ENCODE measurements around the gene FCN3. TPM values are rescaled to one million over a fixed set of nuclear protein-coding genes. Genes with fewer than 3 reads are reported as not detected.

FCN3 gene
- total RNA-seq, 2 donors from 2014 or later: 0.26 TPM; not detected in 1

GRCh38 chr1:27367160-27367650, 7.4 kb downstream of the FCN3 start:
- DNase-seq: no peak
- H3K4me1 Mint-ChIP-seq: peaks cover 12% of the 10 kb centered on the region
- Histone ChIP-seq H3K9me3 (ENCODE audit: control insufficient read depth, low read length) (no peaks in the 10 kb centered on the region), H3K9ac (ENCODE audit: extremely low read depth, low read length, poor library complexity, severe bottlenecking) (peak overlapping the region; percentile 57), H3K27me3 (ENCODE audit: control insufficient read depth, insufficient read depth, low read length, poor library complexity, severe bottlenecking) (no peaks in the 10 kb centered on the region), H3K36me3 (ENCODE audit: control insufficient read depth, insufficient read depth, low read length) (no peaks in the 10 kb centered on the region), H3K4me1 (ENCODE audit: control insufficient read depth, insufficient read depth, low read length) (no peaks in the 10 kb centered on the region), H3K4me3 (ENCODE audit: low read length) (peak overlapping the region; percentile 88), H3K27ac (ENCODE audit: low read depth, low read length) (peak overlapping the region; percentile 72)
- peaks cover 14% of the 10 kb centered on the region for H3K27me3 Mint-ChIP-seq (ENCODE audit: insufficient read depth)
- H3K9me3 Mint-ChIP-seq: no peaks in the 10 kb centered on the region
- peak overlapping the region; percentile 70 for H3K4me3 Mint-ChIP-seq
- no peak overlapping the region for H3K27ac Mint-ChIP-seq
- 45 to 46% methylated on average over 7 to 8 of the region's 8 CpGs for WGBS, 2 experiments (ENCODE audit: insufficient coverage in 1 of 2, insufficient read length in 1 of 2)
- TF ChIP-seq CTCF (conservative IDR thresholded peaks at IDR 0.05): no peak
- H3K36me3 Mint-ChIP-seq (ENCODE audit: low read depth): no peaks in the 10 kb centered on the region

DNA sequence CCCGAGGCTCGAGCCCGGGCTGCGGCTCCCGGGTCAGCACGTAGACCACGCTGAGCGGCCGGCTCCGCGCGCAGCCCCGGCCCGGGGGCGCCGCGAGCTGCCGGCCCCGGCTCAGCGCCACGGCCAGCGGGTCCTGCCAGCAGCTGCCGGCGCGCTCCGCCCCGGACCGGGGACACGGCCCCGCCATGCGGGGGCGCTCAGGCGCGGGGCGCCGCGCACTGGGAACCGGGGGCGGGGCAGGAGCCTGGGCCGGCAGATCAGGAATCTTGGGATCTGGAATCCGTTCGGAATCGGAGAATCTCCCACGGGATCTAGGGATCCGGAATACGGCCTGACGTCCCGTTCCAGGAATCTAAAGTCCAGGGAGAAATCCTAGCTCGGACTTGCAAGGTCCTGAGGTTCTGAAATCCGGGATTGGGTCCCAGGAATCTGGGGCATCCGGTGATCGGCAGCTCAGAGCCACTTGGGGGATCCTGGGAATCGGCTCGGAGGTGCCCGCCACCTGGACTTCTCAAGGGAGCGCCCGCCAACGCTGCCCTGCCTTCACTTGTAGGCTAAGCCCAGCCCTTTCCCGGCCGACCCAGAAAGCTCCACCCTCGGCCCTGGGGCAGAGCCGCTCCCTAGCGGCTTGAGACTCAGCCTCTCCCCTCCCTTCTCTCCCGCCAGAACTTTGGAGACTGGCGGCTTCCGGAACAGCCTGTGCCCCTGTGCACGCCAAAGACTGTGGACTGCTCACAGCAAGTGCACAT, 8.0 kb downstream of the FCN3 start, which contains the start of gene MAP3K6:
Gene MAP3K6 (minus strand): TSS at position 551 of the 749 bp plus-strand sequence. CDS start 364 bp downstream, at position 187.
- H3K4me3 Mint-ChIP-seq: peak within 1 kb of the TSS; percentile 70
- peak within 1 kb of the TSS; percentile 88 for H3K4me3 ChIP-seq (ENCODE audit: low read length)
- no peaks in the 10 kb centered on the region for H3K36me3 ChIP-seq (ENCODE audit: control insufficient read depth, insufficient read depth, low read length)
- H3K9me3 Mint-ChIP-seq: no peaks in the 10 kb centered on the region
- H3K9me3 ChIP-seq (ENCODE audit: control insufficient read depth, low read length): no peaks in the 10 kb centered on the region
- peaks cover 12% of the 10 kb centered on the region for H3K4me1 Mint-ChIP-seq
- H3K27ac ChIP-seq (ENCODE audit: low read depth, low read length): peak within 1 kb of the TSS; percentile 72
- DNase-seq: peak; percentile 92
- 0 to 1% methylated on average over 14 to 67 of the region's 67 CpGs for WGBS, 2 experiments (ENCODE audit: insufficient coverage in 1 of 2, insufficient read length in 1 of 2)
- peaks cover 4% of the 10 kb centered on the region for H3K27me3 ChIP-seq (ENCODE audit: control insufficient read depth, insufficient read depth, low read length, poor library complexity, severe bottlenecking)
- H3K27ac Mint-ChIP-seq: peak within 1 kb of the TSS; percentile 85
- H3K4me1 ChIP-seq (ENCODE audit: control insufficient read depth, insufficient read depth, low read length): no peaks in the 10 kb centered on the region
- no peaks in the 10 kb centered on the region for H3K36me3 Mint-ChIP-seq (ENCODE audit: low read depth)
- H3K9ac ChIP-seq (ENCODE audit: extremely low read depth, low read length, poor library complexity, severe bottlenecking): peak within 1 kb of the TSS; percentile 57
- H3K27me3 Mint-ChIP-seq (ENCODE audit: insufficient read depth): peaks cover 20% of the 10 kb centered on the region
- peak; percentile 57 for TF ChIP-seq CTCF (conservative IDR thresholded peaks at IDR 0.05)

- peak overlapping the region; percentile 85 for H3K27ac Mint-ChIP-seq
- H3K27ac ChIP-seq (ENCODE audit: low read depth, low read length): peak overlapping the region; percentile 59
- peaks cover 25% of the 10 kb centered on the region for H3K27me3 Mint-ChIP-seq (ENCODE audit: insufficient read depth)
Measured at GRCh38 chr1:27366113-27366410, 8.6 kb downstream of the FCN3 start.

More at GRCh38 chr1:27366113-27366410, 8.6 kb downstream of the FCN3 start:
- no peaks in the 10 kb centered on the region for H3K36me3 Mint-ChIP-seq (ENCODE audit: low read depth)
- no peak for TF ChIP-seq CTCF (conservative IDR thresholded peaks at IDR 0.05)
- no peaks in the 10 kb centered on the region for H3K9me3 Mint-ChIP-seq
- Histone ChIP-seq H3K9me3 (ENCODE audit: control insufficient read depth, low read length) (no peaks in the 10 kb centered on the region), H3K4me3 (ENCODE audit: low read length) (peak overlapping the region; percentile 88), H3K9ac (ENCODE audit: extremely low read depth, low read length, poor library complexity, severe bottlenecking) (no peak overlapping the region), H3K27me3 (ENCODE audit: control insufficient read depth, insufficient read depth, low read length, poor library complexity, severe bottlenecking) (peaks cover 10% of the 10 kb centered on the region), H3K36me3 (ENCODE audit: control insufficient read depth, insufficient read depth, low read length) (no peaks in the 10 kb centered on the region), H3K4me1 (ENCODE audit: control insufficient read depth, insufficient read depth, low read length) (no peaks in the 10 kb centered on the region)
- WGBS, 2 experiments (ENCODE audit: insufficient coverage in 1 of 2, insufficient read length in 1 of 2): 0% methylated on average over 5 to 30 of the region's 30 CpGs
- peak overlapping the region; percentile 70 for H3K4me3 Mint-ChIP-seq
- H3K4me1 Mint-ChIP-seq: peaks cover 12% of the 10 kb centered on the region
- DNase-seq: peak; percentile 95

All from endodermal cell (in vitro differentiated cells).